Hepatocyte (in vitro differentiated cells): ENCODE results near the gene CMTM4. TPM values are rescaled to one million over a fixed set of nuclear protein-coding genes. Genes with fewer than 3 reads are reported as not detected.

ENCODE experiments used
- DNase-seq: peaks from one replicate; pipeline ENCODE4 v3.0.0-alpha.2; 2016; ENCODE audit warnings: low spot score
- H2AFZ ChIP-seq: fragments of 200-600 bp; sonication (generic); 2 replicates; pipeline ENCODE4 v1.6.0; 2016; ENCODE audit warnings: antibody characterized with exemption, mild to moderate bottlenecking
- H3K27ac ChIP-seq: fragments of 200-600 bp; sonication (generic); 2 replicates; pipeline ENCODE4 v1.5.1; 2016; ENCODE audit warnings: mild to moderate bottlenecking
- H3K27me3 ChIP-seq: fragments of 200-600 bp; sonication (generic); 2 replicates; pipeline ENCODE4 v1.6.1; 2016
- H3K36me3 ChIP-seq: fragments of 200-600 bp; sonication (generic); replicated peaks from 2 replicates; pipeline ENCODE4 v1.5.1; 2016; ENCODE audit warnings: low read depth; ENCODE audit not compliant: insufficient read depth
- H3K4me1 ChIP-seq: fragments of 200-600 bp; sonication (generic); 2 replicates; pipeline ENCODE4 v1.5.1; 2016; ENCODE audit warnings: mild to moderate bottlenecking, moderate library complexity; ENCODE audit not compliant: insufficient read depth
- H3K4me2 ChIP-seq: fragments of 200-600 bp; sonication (generic); 2 replicates; pipeline ENCODE4 v1.6.0; 2016
- H3K4me3 ChIP-seq: fragments of 200-600 bp; sonication (generic); 2 replicates; pipeline ENCODE4 v1.5.1; 2016; ENCODE audit warnings: mild to moderate bottlenecking
- H3K79me2 ChIP-seq: fragments of 200-600 bp; sonication (generic); 2 replicates; pipeline ENCODE4 v1.6.0; 2017; ENCODE audit warnings: mild to moderate bottlenecking
- H3K9me2 ChIP-seq: fragments of 200-600 bp; sonication (generic); replicated peaks from 2 replicates; pipeline ENCODE4 v1.6.0; 2017; ENCODE audit warnings: mild to moderate bottlenecking; ENCODE audit not compliant: insufficient read depth
- H3K9me3 ChIP-seq: fragments of 200-600 bp; sonication (generic); 2 replicates; pipeline ENCODE4 v1.5.1; 2016; ENCODE audit warnings: low read depth, mild to moderate bottlenecking
- H4K20me1 ChIP-seq: fragments of 200-600 bp; sonication (generic); 2 replicates; pipeline ENCODE4 v1.6.0; 2016; ENCODE audit warnings: mild to moderate bottlenecking; ENCODE audit not compliant: insufficient read depth, poor library complexity, severe bottlenecking
- EZH2 ChIP-seq: fragments of 200-600 bp; sonication (generic); IDR thresholded peaks from 2 replicates; pipeline ENCODE4 v1.6.1; 2016; ENCODE audit warnings: antibody characterized with exemption, mild to moderate bottlenecking, borderline replicate concordance
- EZH2phosphoT487 ChIP-seq: fragments of 200-600 bp; sonication (generic); IDR thresholded peaks from one replicate; pipeline ENCODE4 v1.6.1; 2018; ENCODE audit warnings: antibody characterized with exemption, mild to moderate bottlenecking, low read depth, moderate library complexity; ENCODE audit not compliant: unreplicated experiment, severe bottlenecking
- WGBS: methylation state at CpG from one replicate; pipeline ENCODE4 v1.1.6; 2016; ENCODE audit warnings: low lambda C conversion rate; ENCODE audit errors: missing lambda C conversion rate; 5-methylcytosine and 5-hydroxymethylcytosine counted together
- polyA plus RNA-seq: library from polyadenylated mRNA; unstranded; fragments of >200 nt; fragmentation: Nextera tagmentation; extraction: Ambion mirVana; gene quantifications from 2 replicates; pipeline ENCODE4 v1.2.1, GENCODE V29; 2016
- total RNA-seq: library from RNA; depleted of rRNA; stranded (reverse); fragments of >200 nt; gene quantifications from 2 replicates; pipeline ENCODE4 v1.2.3, GENCODE V29; 2014
- TF ChIP-seq, protein P1 (sequence below): fragments of 200-600 bp; sonication (generic); IDR thresholded peaks from 2 replicates; pipeline ENCODE4 v1.5.1; 2016; ENCODE audit warnings: antibody characterized with exemption, mild to moderate bottlenecking; ENCODE audit not compliant: poor library complexity

CMTM4 gene
- total and polyA plus RNA-seq, 2 experiments from 2014 or later: 19.2 to 77.9 TPM

- Histone ChIP-seq H3K36me3 (no peaks in the 10 kb centered on the region), H3K79me2 (peaks cover 83% of the 10 kb centered on the region), H3K27ac (no peak overlapping the region), H3K27me3 (no peaks in the 10 kb centered on the region), H2AFZ (no peak overlapping the region), H3K9me3 (no peaks in the 10 kb centered on the region), H3K9me2 (no peaks in the 10 kb centered on the region), H3K4me2 (no peak overlapping the region), H3K4me3 (no peak overlapping the region), H3K4me1 (no peaks in the 10 kb centered on the region), H4K20me1 (peaks cover 9% of the 10 kb centered on the region)
- DNase-seq: no peak
- TF ChIP-seq, protein P1, sequence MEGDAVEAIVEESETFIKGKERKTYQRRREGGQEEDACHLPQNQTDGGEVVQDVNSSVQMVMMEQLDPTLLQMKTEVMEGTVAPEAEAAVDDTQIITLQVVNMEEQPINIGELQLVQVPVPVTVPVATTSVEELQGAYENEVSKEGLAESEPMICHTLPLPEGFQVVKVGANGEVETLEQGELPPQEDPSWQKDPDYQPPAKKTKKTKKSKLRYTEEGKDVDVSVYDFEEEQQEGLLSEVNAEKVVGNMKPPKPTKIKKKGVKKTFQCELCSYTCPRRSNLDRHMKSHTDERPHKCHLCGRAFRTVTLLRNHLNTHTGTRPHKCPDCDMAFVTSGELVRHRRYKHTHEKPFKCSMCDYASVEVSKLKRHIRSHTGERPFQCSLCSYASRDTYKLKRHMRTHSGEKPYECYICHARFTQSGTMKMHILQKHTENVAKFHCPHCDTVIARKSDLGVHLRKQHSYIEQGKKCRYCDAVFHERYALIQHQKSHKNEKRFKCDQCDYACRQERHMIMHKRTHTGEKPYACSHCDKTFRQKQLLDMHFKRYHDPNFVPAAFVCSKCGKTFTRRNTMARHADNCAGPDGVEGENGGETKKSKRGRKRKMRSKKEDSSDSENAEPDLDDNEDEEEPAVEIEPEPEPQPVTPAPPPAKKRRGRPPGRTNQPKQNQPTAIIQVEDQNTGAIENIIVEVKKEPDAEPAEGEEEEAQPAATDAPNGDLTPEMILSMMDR: no peak
- TF ChIP-seq EZH2phosphoT487: no peak
- no peak for TF ChIP-seq EZH2
- WGBS: 90% methylated on average over 1 of the region's 1 CpG
Measured at GRCh38 chr16:66682271-66682670, 14.3 kb downstream of the CMTM4 start.

GRCh38 chr16:66681676-66682075 is 14.9 kb downstream of the CMTM4 start:
- Histone ChIP-seq H3K27ac (no peak overlapping the region), H3K4me1 (peaks cover 4% of the 10 kb centered on the region), H3K9me3 (no peaks in the 10 kb centered on the region), H3K27me3 (no peaks in the 10 kb centered on the region), H3K79me2 (peaks cover 83% of the 10 kb centered on the region), H3K36me3 (no peaks in the 10 kb centered on the region), H2AFZ (no peak overlapping the region), H4K20me1 (peaks cover 9% of the 10 kb centered on the region), H3K4me2 (no peak overlapping the region), H3K9me2 (no peaks in the 10 kb centered on the region), H3K4me3 (no peak overlapping the region)
- no peak for DNase-seq
- 97% methylated on average over 4 of the region's 4 CpGs for WGBS
- TF ChIP-seq EZH2phosphoT487: no peak

GRCh38 chr16:66678337-66678736 is 18.2 kb downstream of the CMTM4 start:
- no peak for TF ChIP-seq EZH2
- TF ChIP-seq, protein P1: no peak
- no peak for TF ChIP-seq EZH2phosphoT487
- WGBS: 90% methylated on average over 2 of the region's 2 CpGs
- Histone ChIP-seq H4K20me1 (no peaks in the 10 kb centered on the region), H3K36me3 (no peaks in the 10 kb centered on the region), H3K27ac (no peak overlapping the region), H2AFZ (no peak overlapping the region), H3K9me3 (no peaks in the 10 kb centered on the region), H3K4me3 (no peak overlapping the region), H3K4me2 (no peak overlapping the region), H3K27me3 (no peaks in the 10 kb centered on the region), H3K4me1 (peaks cover 8% of the 10 kb centered on the region), H3K79me2 (peaks cover 80% of the 10 kb centered on the region), H3K9me2 (no peaks in the 10 kb centered on the region)
- DNase-seq: no peak

- Histone ChIP-seq H3K9me2 (no peaks in the 10 kb centered on the region), H3K4me3 (no peak overlapping the region), H3K4me1 (peaks cover 8% of the 10 kb centered on the region), H3K9me3 (no peaks in the 10 kb centered on the region), H3K4me2 (no peak overlapping the region), H4K20me1 (no peaks in the 10 kb centered on the region), H3K36me3 (no peaks in the 10 kb centered on the region), H3K27ac (no peak overlapping the region), H3K79me2 (peaks cover 80% of the 10 kb centered on the region), H2AFZ (no peak overlapping the region), H3K27me3 (no peaks in the 10 kb centered on the region)
- TF ChIP-seq, protein P1: no peak
- TF ChIP-seq EZH2phosphoT487 (no peak), EZH2 (no peak)
- WGBS: over 99% methylated on average over 6 of the region's 6 CpGs
- no peak for DNase-seq
Measured at GRCh38 chr16:66677836-66678235, 18.7 kb downstream of the CMTM4 start.
